ENCODE data around the gene RAP1B. TPM values are rescaled to one million over a fixed set of nuclear protein-coding genes. Genes with fewer than 3 reads are reported as not detected.
A peak's percentile ranks its signal among the peaks of the same experiment; 100 is the strongest.

RAP1B gene
- total RNA-seq, 5 donors from 2014 or later (not counting 1 experiment from before 2014, with no cell fraction given) = 163 to 290 (median 170) TPM

DNA sequence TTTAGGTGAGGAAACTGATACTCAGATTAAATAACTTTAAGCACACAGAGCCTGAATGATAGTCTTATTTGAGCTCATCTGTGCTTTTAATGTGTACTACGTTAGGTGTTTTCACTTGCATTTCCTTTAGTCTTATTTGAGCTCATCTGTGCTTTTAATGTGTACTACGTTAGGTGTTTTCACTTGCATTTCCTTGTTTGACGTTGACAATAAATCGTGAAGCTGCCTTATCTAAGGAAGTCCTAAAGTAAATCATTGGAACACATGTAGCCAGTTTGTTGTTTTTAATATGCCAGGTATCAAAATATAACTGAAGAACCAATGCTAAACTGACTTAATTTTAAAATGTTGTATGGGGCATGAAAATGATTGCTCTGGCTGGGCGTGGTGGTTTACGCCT, 2.0 kb downstream of the RAP1B start:
- ATAC-seq (replicated peaks in 1 of 4) (peak in 1 of 4 experiments; percentile 25), DNase-seq (peak in 1 of 35 experiments; percentile 52)
- Histone ChIP-seq H3K27me3 (replicated peaks in 1 of 2; ENCODE audit: control insufficient read depth in 2 of 2, extremely low read depth in 1 of 2, insufficient read depth in 2 of 2, low read length in 1 of 2) (no peaks in the 10 kb centered on the region), H3K4me1 (ENCODE audit: control insufficient read depth in 1 of 2, extremely low read depth in 1 of 2, insufficient read depth in 2 of 2, low read length in 2 of 2) (peaks cover 33 to 35% of the 10 kb centered on the region in 2 experiments), H3K4me3 (ENCODE audit: control insufficient read depth in 1 of 2, extremely low read depth in 1 of 2, low read length in 1 of 2) (peak overlapping the region; percentile 97 to 99), H3K9me3 (no peaks in the 10 kb centered on the region), H3K36me3 (ENCODE audit: control insufficient read depth in 2 of 2, extremely low read depth in 1 of 2, insufficient read depth in 1 of 2, low read length in 1 of 2) (peaks cover 0 to 4% of the 10 kb centered on the region in 2 donors), H3K27ac (ENCODE audit: low read length) (peak overlapping the region; percentile 92)
- CTCF ChIA-PET = interaction anchor here (0.5 to 2.2 kb wide), 13 partner anchors 9 to 257 kb away, joined by 3 to 9 read pairs (median 5); partner anchors contain the start of gene NUP107 (in 1 of the 2)
- Mint-ChIP-seq H3K4me3 (peak overlapping the region; percentile 94 to 100 (median 96)), H3K27ac (peak overlapping the region; percentile 95 to 97), H3K36me3 (peaks cover 25% of the 10 kb centered on the region), H3K4me1 (peaks cover 52 to 60% (median 58%) of the 10 kb centered on the region in 3 donors), H3K9me3 (no peaks in the 10 kb centered on the region), H3K27me3 (no peaks in the 10 kb centered on the region)
- POLR2A ChIA-PET = interaction anchor here (0.6 to 1.8 kb wide), 34 partner anchors 9 to 1344 kb away, joined by 3 to 14 read pairs (median 4); no protein-coding TSS in a partner anchor
- 0% methylated on average over 3 of the region's 6 CpGs for WGBS (ENCODE audit: insufficient coverage)

DNA sequence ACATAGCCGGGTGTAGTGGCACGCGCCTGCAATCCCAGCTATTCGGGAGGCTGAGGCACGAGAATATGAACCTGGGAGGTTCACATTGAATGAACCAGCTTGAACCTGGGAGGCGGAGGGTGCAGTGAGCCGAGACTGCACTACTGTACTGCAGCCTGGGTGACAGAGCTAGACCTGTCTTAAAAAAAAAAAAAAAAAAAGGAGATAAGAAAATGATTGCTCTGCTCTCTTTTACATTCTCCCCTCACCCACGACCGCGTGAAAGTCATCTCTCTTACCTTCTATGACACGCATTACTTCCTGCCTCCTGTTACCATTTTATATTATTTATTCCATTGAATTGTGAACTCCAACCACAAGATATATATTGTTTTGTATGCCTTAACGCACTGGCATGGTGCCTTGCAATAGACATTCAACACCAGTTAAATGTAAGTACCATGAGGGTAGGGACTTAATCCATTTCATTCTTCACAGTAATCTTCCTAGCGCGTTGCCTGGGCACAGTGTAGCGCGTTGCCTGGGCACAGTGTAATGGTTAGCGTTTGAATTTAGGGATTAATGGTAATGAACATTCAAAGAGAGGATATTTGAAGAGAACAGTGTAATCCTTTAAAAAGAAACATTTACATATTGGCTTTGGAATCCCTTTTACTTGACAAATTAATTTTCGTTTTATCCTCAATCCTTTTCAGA, 2.7 kb downstream of the RAP1B start:
- H3K4me1 ChIP-seq (ENCODE audit: control insufficient read depth in 1 of 2, extremely low read depth in 1 of 2, insufficient read depth in 2 of 2, low read length in 2 of 2) = peaks cover 36 to 41% of the 10 kb centered on the region in 2 experiments
- H3K27me3 Mint-ChIP-seq = no peaks in the 10 kb centered on the region
- H3K4me3 ChIP-seq (ENCODE audit: control insufficient read depth in 1 of 2, extremely low read depth in 1 of 2, low read length in 1 of 2) = peak overlapping the region; percentile 97 to 99
- H3K4me3 Mint-ChIP-seq = peak overlapping the region; percentile 94 to 100 (median 96)
- peak overlapping the region; percentile 92 for H3K27ac ChIP-seq (ENCODE audit: low read length)
- no peaks in the 10 kb centered on the region for H3K9me3 Mint-ChIP-seq
- no peaks in the 10 kb centered on the region for H3K27me3 ChIP-seq (replicated peaks in 1 of 2; ENCODE audit: control insufficient read depth in 2 of 2, extremely low read depth in 1 of 2, insufficient read depth in 2 of 2, low read length in 1 of 2)
- peaks cover 25% of the 10 kb centered on the region for H3K36me3 Mint-ChIP-seq
- H3K4me1 Mint-ChIP-seq = peaks cover 53 to 60% (median 58%) of the 10 kb centered on the region in 3 donors
- peaks cover 0 to 6% of the 10 kb centered on the region in 2 donors for H3K36me3 ChIP-seq (ENCODE audit: control insufficient read depth in 2 of 2, extremely low read depth in 1 of 2, insufficient read depth in 1 of 2, low read length in 1 of 2)
- WGBS (ENCODE audit: insufficient coverage) = 0% methylated on average over 4 of the region's 18 CpGs
- H3K27ac Mint-ChIP-seq = peak overlapping the region; percentile 95 to 97
- POLR2A ChIA-PET = interaction anchor here (0.5 to 1.8 kb wide), 30 partner anchors 8 to 801 kb away, joined by 3 to 14 read pairs (median 4); no protein-coding TSS in a partner anchor
- peak in 34 of 35 experiments; percentile 13 to 68 (median 46) for DNase-seq
- ATAC-seq (replicated peaks in 1 of 4) = peak in 1 of 4 experiments; percentile 29
- CTCF ChIA-PET = interaction anchor here (0.5 to 2.2 kb wide), 13 partner anchors 8 to 257 kb away, joined by 3 to 9 read pairs (median 5); no protein-coding TSS in a partner anchor
- no peaks in the 10 kb centered on the region for H3K9me3 ChIP-seq

DNA sequence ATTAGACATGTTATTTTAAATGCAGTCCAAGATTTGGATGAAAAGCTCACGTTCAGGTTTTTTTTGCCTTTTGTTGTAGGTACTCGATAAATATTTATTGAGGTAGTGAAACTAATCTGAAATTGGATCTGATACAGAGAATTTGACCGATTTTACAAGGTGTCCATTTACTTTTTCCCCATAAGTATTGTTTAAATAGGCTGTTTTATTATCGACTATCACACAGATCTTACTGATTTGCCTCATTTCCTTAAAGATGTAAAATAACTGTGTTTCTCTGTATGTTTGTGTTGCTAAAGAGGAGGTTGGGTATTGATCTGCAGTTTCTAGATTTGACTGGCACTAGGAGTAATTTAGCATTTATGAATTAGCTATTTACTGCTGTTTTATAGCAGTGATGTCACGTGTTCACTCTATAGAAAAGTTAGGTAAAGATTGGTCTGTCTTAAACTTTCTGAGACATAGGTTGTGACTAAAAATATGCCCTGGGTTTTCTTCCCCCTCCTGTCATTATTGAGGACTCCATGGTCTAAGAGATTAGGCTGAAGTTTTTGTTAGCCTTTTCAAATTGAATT, 3.5 kb downstream of the RAP1B start:
- peaks cover 41 to 46% of the 10 kb centered on the region in 2 experiments for H3K4me1 ChIP-seq (ENCODE audit: control insufficient read depth in 1 of 2, extremely low read depth in 1 of 2, insufficient read depth in 2 of 2, low read length in 2 of 2)
- DNase-seq (no peak), ATAC-seq (replicated peaks in 1 of 4) (no peak)
- no peaks in the 10 kb centered on the region for H3K27me3 ChIP-seq (replicated peaks in 1 of 2; ENCODE audit: control insufficient read depth in 2 of 2, extremely low read depth in 1 of 2, insufficient read depth in 2 of 2, low read length in 1 of 2)
- peaks cover 25% of the 10 kb centered on the region for H3K36me3 Mint-ChIP-seq
- H3K4me3 ChIP-seq (ENCODE audit: control insufficient read depth in 1 of 2, extremely low read depth in 1 of 2, low read length in 1 of 2) = peak overlapping the region; percentile 97 to 99
- no peaks in the 10 kb centered on the region for H3K27me3 Mint-ChIP-seq
- H3K9me3 ChIP-seq = no peaks in the 10 kb centered on the region
- ChIA-PET CTCF (interaction anchor here (0.6 to 2.2 kb wide), 7 partner anchors 9 to 255 kb away, joined by 3 to 7 read pairs (median 3); no protein-coding TSS in a partner anchor), POLR2A (interaction anchor here (0.6 to 1.2 kb wide), 8 partner anchors 9 to 802 kb away, joined by 3 to 5 read pairs (median 3); no protein-coding TSS in a partner anchor)
- no peaks in the 10 kb centered on the region for H3K9me3 Mint-ChIP-seq
- WGBS (ENCODE audit: insufficient coverage) = 0% methylated on average over 1 of the region's 5 CpGs
- H3K27ac Mint-ChIP-seq = peak overlapping the region; percentile 70 to 95
- peaks cover 0 to 6% of the 10 kb centered on the region in 2 donors for H3K36me3 ChIP-seq (ENCODE audit: control insufficient read depth in 2 of 2, extremely low read depth in 1 of 2, insufficient read depth in 1 of 2, low read length in 1 of 2)
- H3K27ac ChIP-seq (ENCODE audit: low read length) = peak overlapping the region; percentile 92
- peak overlapping the region; percentile 70 to 100 (median 96) for H3K4me3 Mint-ChIP-seq
- peaks cover 62 to 69% (median 66%) of the 10 kb centered on the region in 3 donors for H3K4me1 Mint-ChIP-seq

DNA sequence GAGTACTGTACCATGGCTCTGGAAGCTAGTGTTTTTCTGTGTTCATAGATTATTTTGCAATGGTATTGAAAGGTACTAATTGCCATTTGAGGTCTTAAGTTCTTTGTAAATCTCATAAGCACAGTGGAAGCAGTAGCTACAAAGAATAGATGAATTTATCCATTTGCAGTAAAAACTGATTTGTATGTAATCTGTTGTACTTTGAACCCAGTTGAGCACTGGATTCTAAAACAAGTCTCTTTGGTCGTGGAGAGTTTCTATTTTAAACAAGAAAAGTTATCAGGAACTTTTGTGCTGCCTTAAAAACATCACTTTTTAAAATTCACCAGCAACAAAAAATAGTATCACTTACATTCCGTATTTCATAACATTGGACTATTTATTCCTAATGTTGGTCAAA, 4.1 kb downstream of the RAP1B start:
- ATAC-seq (replicated peaks in 1 of 4) = no peak
- Mint-ChIP-seq H3K4me1 (peaks cover 66 to 73% (median 70%) of the 10 kb centered on the region in 3 donors), H3K27me3 (no peaks in the 10 kb centered on the region), H3K9me3 (no peaks in the 10 kb centered on the region), H3K4me3 (peak overlapping the region; percentile 70 to 100 (median 96)), H3K27ac (peak overlapping the region; percentile 70 to 95), H3K36me3 (peaks cover 25% of the 10 kb centered on the region)
- no CpG with 5 or more reads among the region's 2 CpGs for WGBS (ENCODE audit: insufficient coverage)
- Histone ChIP-seq H3K9me3 (no peaks in the 10 kb centered on the region), H3K27ac (ENCODE audit: low read length) (peak overlapping the region; percentile 31), H3K4me1 (ENCODE audit: control insufficient read depth in 1 of 2, extremely low read depth in 1 of 2, insufficient read depth in 2 of 2, low read length in 2 of 2) (peaks cover 45 to 46% of the 10 kb centered on the region in 2 experiments), H3K36me3 (ENCODE audit: control insufficient read depth in 2 of 2, extremely low read depth in 1 of 2, insufficient read depth in 1 of 2, low read length in 1 of 2) (peaks cover 0 to 6% of the 10 kb centered on the region in 2 donors), H3K4me3 (ENCODE audit: control insufficient read depth in 1 of 2, extremely low read depth in 1 of 2, low read length in 1 of 2) (no peak overlapping the region), H3K27me3 (replicated peaks in 1 of 2; ENCODE audit: control insufficient read depth in 2 of 2, extremely low read depth in 1 of 2, insufficient read depth in 2 of 2, low read length in 1 of 2) (no peaks in the 10 kb centered on the region)
- ChIA-PET CTCF (interaction anchor here in 1 of 2 donors (0.7 to 0.9 kb wide), 2 partner anchors 17 to 73 kb away, joined by 3 read pairs; no protein-coding TSS in a partner anchor), POLR2A (interaction anchor here (0.6 to 1.2 kb wide), 5 partner anchors 9 to 187 kb away, joined by 3 to 5 read pairs (median 4); no protein-coding TSS in a partner anchor)
- DNase-seq = no peak

DNA sequence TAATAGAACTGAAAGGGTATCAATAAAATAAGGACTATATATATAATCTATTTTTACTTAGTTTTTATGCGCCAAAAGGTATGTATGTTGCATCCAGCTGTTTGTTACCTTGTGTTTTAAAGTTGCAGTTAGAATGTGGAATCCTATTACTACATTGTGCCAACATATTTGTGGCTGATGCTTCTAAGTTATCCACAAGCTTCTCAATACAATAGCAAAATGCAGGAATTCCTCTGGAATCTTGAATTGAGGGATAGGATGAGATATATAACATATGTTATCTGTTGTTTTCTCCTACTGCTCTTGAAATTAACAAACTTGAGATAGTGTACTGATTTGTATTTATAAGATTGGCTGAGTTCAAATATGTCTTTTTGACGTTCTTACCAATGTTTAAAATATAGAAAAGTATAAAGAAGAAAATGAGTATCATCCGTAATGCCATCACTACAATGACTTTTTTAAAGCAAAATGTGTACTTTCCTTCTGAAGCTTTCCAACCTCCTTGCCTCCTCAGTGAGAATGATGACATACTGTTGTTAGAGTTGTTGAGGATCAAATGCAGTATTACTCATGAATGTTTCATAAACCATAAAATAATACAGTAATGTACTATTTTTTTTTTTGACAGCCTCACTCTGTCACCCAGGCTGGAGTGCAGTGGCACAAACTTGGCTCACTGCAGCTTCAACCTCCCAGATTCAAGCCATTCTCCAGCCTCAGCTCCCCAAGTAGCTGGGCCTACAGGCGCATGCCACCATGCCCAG, 6.6 kb downstream of the RAP1B start:
- Mint-ChIP-seq H3K9me3 (no peaks in the 10 kb centered on the region), H3K27ac (peak overlapping the region; percentile 43 to 58), H3K4me1 (peaks cover 81 to 90% (median 84%) of the 10 kb centered on the region in 3 donors), H3K4me3 (peak overlapping the region; percentile 14 to 100 (median 15)), H3K27me3 (no peaks in the 10 kb centered on the region), H3K36me3 (peaks cover 25% of the 10 kb centered on the region)
- Histone ChIP-seq H3K4me3 (ENCODE audit: control insufficient read depth in 1 of 2, extremely low read depth in 1 of 2, low read length in 1 of 2) (peak overlapping the region in 1 of 2 donors; percentile 32), H3K27me3 (replicated peaks in 1 of 2; ENCODE audit: control insufficient read depth in 2 of 2, extremely low read depth in 1 of 2, insufficient read depth in 2 of 2, low read length in 1 of 2) (no peaks in the 10 kb centered on the region), H3K36me3 (ENCODE audit: control insufficient read depth in 2 of 2, extremely low read depth in 1 of 2, insufficient read depth in 1 of 2, low read length in 1 of 2) (peaks cover 0 to 8% of the 10 kb centered on the region in 2 donors), H3K9me3 (no peaks in the 10 kb centered on the region), H3K27ac (ENCODE audit: low read length) (no peak overlapping the region), H3K4me1 (ENCODE audit: control insufficient read depth in 1 of 2, extremely low read depth in 1 of 2, insufficient read depth in 2 of 2, low read length in 2 of 2) (peaks cover 52 to 66% of the 10 kb centered on the region in 2 experiments)
- DNase-seq = no peak
- no CpG with 5 or more reads among the region's 4 CpGs for WGBS (ENCODE audit: insufficient coverage)
- POLR2A ChIA-PET = interaction anchor here (0.6 to 1.6 kb wide), 10 partner anchors 11 to 919 kb away, joined by 3 to 6 read pairs (median 4); no protein-coding TSS in a partner anchor
- CTCF ChIA-PET = interaction anchor here (0.6 to 0.9 kb wide), 5 partner anchors 17 to 441 kb away, joined by 3 to 6 read pairs (median 4); no protein-coding TSS in a partner anchor
- ATAC-seq (replicated peaks in 1 of 4) = no peak
